Lower leg skin (tissue), 3 donors: Measurements from ENCODE around the gene PCDH12.

Experiments
- CTCF ChIP-seq, 3 donors: fragments of 450-650 bp; IDR thresholded peaks; one replicate each; pipeline ENCODE4 v1.5.1; 2016; ENCODE audit warnings: antibody characterized with exemption in 3 of 3, mild to moderate bottlenecking in 3 of 3, moderate library complexity in 2 of 3
- POLR2A ChIP-seq, 2 donors: fragments of 450-650 bp; IDR thresholded peaks; one replicate each; pipeline ENCODE4 v1.6.1; 2016 to 2017; ENCODE audit warnings: antibody characterized with exemption in 2 of 2, mild to moderate bottlenecking in 1 of 2, moderate library complexity in 1 of 2

GRCh38 chr5:141945511-141946051 is 12.4 kb downstream of the PCDH12 start:
- TF ChIP-seq POLR2A (IDR thresholded peaks at IDR 0.05) (no peak), CTCF (IDR thresholded peaks at IDR 0.05) (no peak)
